Measurements from ENCODE around the gene FHOD3.

FHOD3 gene

GRCh38 chr18:36449451-36449850, 151.9 kb downstream of the FHOD3 start:
- TF ChIP-seq CTCF (IDR thresholded peaks at IDR 0.05; ENCODE audit: low read depth, low read length) = no peak
- H3K4me3 ChIP-seq (ENCODE audit: low read depth, low read length) = no peak overlapping the region
- no peak for DNase-seq (ENCODE audit: low read depth, low spot score)
- in situ Hi-C loops (cut with HindIII; ENCODE audit: low sequenced_read_pairs) = no loop called here

- no peak for TF ChIP-seq CTCF (IDR thresholded peaks at IDR 0.05; ENCODE audit: low read depth, low read length)
- DNase-seq (ENCODE audit: low read depth, low spot score) = no peak
- in situ Hi-C loops (cut with HindIII; ENCODE audit: low sequenced_read_pairs) = no loop called here
- no peak overlapping the region for H3K4me3 ChIP-seq (ENCODE audit: low read depth, low read length)
Observed at GRCh38 chr18:36450264-36450663, 152.8 kb downstream of the FHOD3 start.

GRCh38 chr18:36451454-36452251, 154.1 kb downstream of the FHOD3 start:
- DNase-seq (ENCODE audit: low read depth, low spot score) = no peak
- in situ Hi-C loops (cut with HindIII; ENCODE audit: low sequenced_read_pairs) = no loop called here
- H3K4me3 ChIP-seq (ENCODE audit: low read depth, low read length) = no peak overlapping the region
- no peak for TF ChIP-seq CTCF (IDR thresholded peaks at IDR 0.05; ENCODE audit: low read depth, low read length)

- no peak for DNase-seq (ENCODE audit: low read depth, low spot score)
- no peak overlapping the region for H3K4me3 ChIP-seq (ENCODE audit: low read depth, low read length)
- in situ Hi-C loops (cut with HindIII; ENCODE audit: low sequenced_read_pairs) = no loop called here
- no peak for TF ChIP-seq CTCF (IDR thresholded peaks at IDR 0.05; ENCODE audit: low read depth, low read length)
Observed at GRCh38 chr18:36454245-36454644, 156.7 kb downstream of the FHOD3 start.

GRCh38 chr18:36454848-36455458, 157.4 kb downstream of the FHOD3 start:
- in situ Hi-C loops (cut with HindIII; ENCODE audit: low sequenced_read_pairs) = no loop called here
- H3K4me3 ChIP-seq (ENCODE audit: low read depth, low read length) = no peak overlapping the region
- DNase-seq (ENCODE audit: low read depth, low spot score) = no peak
- TF ChIP-seq CTCF (IDR thresholded peaks at IDR 0.05; ENCODE audit: low read depth, low read length) = no peak

- in situ Hi-C loops (cut with HindIII; ENCODE audit: low sequenced_read_pairs) = no loop called here
- DNase-seq (ENCODE audit: low read depth, low spot score) = no peak
- H3K4me3 ChIP-seq (ENCODE audit: low read depth, low read length) = no peak overlapping the region
- TF ChIP-seq CTCF (IDR thresholded peaks at IDR 0.05; ENCODE audit: low read depth, low read length) = no peak
Observed at GRCh38 chr18:36455931-36456330, 158.4 kb downstream of the FHOD3 start.

Data from astrocyte of the spinal cord (primary cell).